WTC11 (cell line): ENCODE measurements around the gene PHLPP1.

Source experiments
- ZNF138 ChIP-seq: sonication (generic); formaldehyde crosslinking; conservative IDR thresholded peaks from 2 replicates; pipeline ENCODE4 v1.8.1; 2022; ENCODE audit warnings: mild to moderate bottlenecking, moderate library complexity, missing genetic modification reagents
- TF ChIP-seq, protein P1 (sequence below): sonication (generic); formaldehyde crosslinking; IDR thresholded peaks from 2 replicates; pipeline ENCODE4 v1.8.1; 2023; ENCODE audit warnings: mild to moderate bottlenecking, missing genetic modification reagents

DNA sequence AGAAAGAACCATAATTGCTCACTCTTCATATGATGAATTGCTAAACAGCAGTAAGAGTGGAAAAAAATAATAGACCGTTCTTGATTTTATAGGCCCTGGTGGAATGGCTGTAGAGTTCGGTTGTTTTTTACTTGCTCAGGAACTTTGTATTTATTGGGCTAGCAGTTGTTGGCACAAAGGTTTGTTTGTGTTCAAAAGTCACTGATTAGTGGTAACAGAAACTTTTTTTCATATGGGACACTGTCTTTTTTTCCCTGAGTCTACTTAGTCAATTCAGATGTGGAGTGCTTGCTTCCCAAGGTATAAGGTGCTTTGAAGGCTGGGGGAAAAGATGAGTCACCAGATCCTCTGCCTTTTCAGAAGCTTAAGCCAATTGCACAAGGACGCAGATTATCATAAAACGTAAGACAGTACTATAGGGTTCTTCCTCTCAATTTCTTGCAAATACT lies 25.8 kb downstream of the PHLPP1 start:
- TF ChIP-seq ZNF138: no peak
- TF ChIP-seq, protein P1, sequence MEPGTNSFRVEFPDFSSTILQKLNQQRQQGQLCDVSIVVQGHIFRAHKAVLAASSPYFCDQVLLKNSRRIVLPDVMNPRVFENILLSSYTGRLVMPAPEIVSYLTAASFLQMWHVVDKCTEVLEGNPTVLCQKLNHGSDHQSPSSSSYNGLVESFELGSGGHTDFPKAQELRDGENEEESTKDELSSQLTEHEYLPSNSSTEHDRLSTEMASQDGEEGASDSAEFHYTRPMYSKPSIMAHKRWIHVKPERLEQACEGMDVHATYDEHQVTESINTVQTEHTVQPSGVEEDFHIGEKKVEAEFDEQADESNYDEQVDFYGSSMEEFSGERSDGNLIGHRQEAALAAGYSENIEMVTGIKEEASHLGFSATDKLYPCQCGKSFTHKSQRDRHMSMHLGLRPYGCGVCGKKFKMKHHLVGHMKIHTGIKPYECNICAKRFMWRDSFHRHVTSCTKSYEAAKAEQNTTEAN (CRISPR knock-in tag): no peak
